WTC11 (cell line): ENCODE measurements around the gene DUS1L. TPM values are rescaled to one million over a fixed set of nuclear protein-coding genes. Genes with fewer than 3 reads are reported as not detected.

Experiments used
- ATAC-seq: fragments of 200-7000 bp; cut with Tn5 transposase; 2 replicates; pipeline ENCODE4 v1.10.0; 2021; ENCODE audit warnings: mild to moderate bottlenecking, moderate library complexity
- CTCF ChIA-PET: fragments of 300-600 bp; sonication (Branson Sonifier 250); formaldehyde crosslinking; loops from one replicate; lab custom pipeline; 2021; ENCODE audit warnings: antibody characterized with exemption; lab: Charles Lee
- POLR2A ChIA-PET: fragments of 350-600 bp; sonication (Branson Sonifier 250); formaldehyde crosslinking; loops from one replicate; lab custom pipeline; 2021; ENCODE audit warnings: antibody characterized with exemption; lab: Charles Lee
- DNase-seq: peaks from one replicate; pipeline ENCODE4 v3.0.0; 2021; ENCODE audit warnings: low spot score
- H3K27ac Mint-ChIP-seq: 2 replicates; pipeline ENCODE4 v1.8.0; 2021; ENCODE audit warnings: mixed read lengths
- H3K27me3 Mint-ChIP-seq: 2 replicates; pipeline ENCODE4 v1.8.0; 2021; ENCODE audit warnings: low read depth, mild to moderate bottlenecking, moderate library complexity, mixed read lengths
- H3K36me3 Mint-ChIP-seq: 2 replicates; pipeline ENCODE4 v1.8.0; 2021; ENCODE audit warnings: mixed read lengths
- H3K4me1 Mint-ChIP-seq: 2 replicates; pipeline ENCODE4 v1.8.0; 2022; ENCODE audit warnings: mixed read lengths
- H3K4me3 Mint-ChIP-seq: 2 replicates; pipeline ENCODE4 v1.8.0; 2021; ENCODE audit warnings: mild to moderate bottlenecking, moderate library complexity, mixed read lengths
- H3K9me3 Mint-ChIP-seq: 2 replicates; pipeline ENCODE4 v1.8.0; 2021; ENCODE audit warnings: mixed read lengths
- CREB1 ChIP-seq: sonication (generic); formaldehyde crosslinking; IDR thresholded peaks from 2 replicates; pipeline ENCODE4 v1.8.0; 2023; ENCODE audit warnings: mild to moderate bottlenecking, missing genetic modification reagents
- E2F1 ChIP-seq: sonication (generic); formaldehyde crosslinking; IDR thresholded peaks from 2 replicates; pipeline ENCODE4 v1.8.0; 2022; ENCODE audit warnings: mild to moderate bottlenecking, missing genetic modification reagents
- FOXP1 ChIP-seq: sonication (generic); formaldehyde crosslinking; IDR thresholded peaks from 2 replicates; pipeline ENCODE4 v1.8.0; 2022; ENCODE audit warnings: missing genetic modification reagents, mild to moderate bottlenecking, moderate library complexity, borderline replicate concordance
- GABPB1 ChIP-seq: sonication (generic); formaldehyde crosslinking; IDR thresholded peaks from 2 replicates; pipeline ENCODE4 v1.8.1; 2023; ENCODE audit warnings: mild to moderate bottlenecking, missing genetic modification reagents
- GTF2I ChIP-seq: fragments of 250-450 bp; sonication (Bioruptor Pico); conservative IDR thresholded peaks from 2 replicates; pipeline ENCODE4 v1.4.0; 2021; ENCODE audit warnings: mild to moderate bottlenecking
- MYBL2 ChIP-seq: sonication (generic); formaldehyde crosslinking; IDR thresholded peaks from 2 replicates; pipeline ENCODE4 v1.8.1; 2023; ENCODE audit warnings: mild to moderate bottlenecking, moderate library complexity, missing genetic modification reagents
- SOX15 ChIP-seq: fragments of 250-450 bp; sonication (Bioruptor Pico); IDR thresholded peaks from 2 replicates; pipeline ENCODE4 v1.9.0; 2021; ENCODE audit warnings: mild to moderate bottlenecking
- SP1 ChIP-seq: sonication (generic); formaldehyde crosslinking; conservative IDR thresholded peaks from 2 replicates; pipeline ENCODE4 v1.8.1; 2022; ENCODE audit warnings: missing genetic modification reagents
- ZNF219 ChIP-seq: sonication (generic); formaldehyde crosslinking; IDR thresholded peaks from 2 replicates; pipeline ENCODE4 v1.8.0; 2023; ENCODE audit warnings: missing genetic modification reagents, mild to moderate bottlenecking, borderline replicate concordance
- ZNF317 ChIP-seq: sonication (generic); formaldehyde crosslinking; IDR thresholded peaks from 2 replicates; pipeline ENCODE4 v1.8.1; 2023; ENCODE audit warnings: low read depth, mild to moderate bottlenecking, moderate library complexity, missing genetic modification reagents, borderline replicate concordance
- ZSCAN18 ChIP-seq: fragments of 250-450 bp; sonication (Bioruptor Pico); IDR thresholded peaks from 2 replicates; pipeline ENCODE4 v2.1.2; 2022; ENCODE audit warnings: mild to moderate bottlenecking, moderate library complexity
- total RNA-seq: library from RNA; stranded (reverse); gene quantifications from 3 replicates; pipeline ENCODE4 v1.2.3, GENCODE V29; 2021
- TF ChIP-seq, protein P1 (sequence below): sonication (generic); formaldehyde crosslinking; IDR thresholded peaks from 2 replicates; pipeline ENCODE4 v1.8.0; 2022; ENCODE audit warnings: mild to moderate bottlenecking, missing genetic modification reagents
- TF ChIP-seq, protein P2 (sequence below): sonication (generic); formaldehyde crosslinking; conservative IDR thresholded peaks from 2 replicates; pipeline ENCODE4 v1.8.1; 2022; ENCODE audit warnings: mild to moderate bottlenecking, missing genetic modification reagents
- TF ChIP-seq, protein P3 (sequence below): sonication (generic); formaldehyde crosslinking; IDR thresholded peaks from 2 replicates; pipeline ENCODE4 v1.8.1; 2023; ENCODE audit warnings: mild to moderate bottlenecking, missing genetic modification reagents
- TF ChIP-seq, protein P4 (sequence below): sonication (generic); formaldehyde crosslinking; IDR thresholded peaks from 2 replicates; pipeline ENCODE4 v1.8.0; 2023; ENCODE audit warnings: missing genetic modification reagents
- TF ChIP-seq, protein P5 (sequence below): sonication (generic); formaldehyde crosslinking; IDR thresholded peaks from 2 replicates; pipeline ENCODE4 v1.8.1; 2023; ENCODE audit warnings: mild to moderate bottlenecking, moderate library complexity, missing genetic modification reagents
- TF ChIP-seq, protein P6 (sequence below): sonication (generic); formaldehyde crosslinking; IDR thresholded peaks from 2 replicates; pipeline ENCODE4 v1.8.0; 2022; ENCODE audit warnings: mild to moderate bottlenecking, missing genetic modification reagents
- TF ChIP-seq, protein P7 (sequence below): sonication (generic); formaldehyde crosslinking; IDR thresholded peaks from 2 replicates; pipeline ENCODE4 v1.8.0; 2022; ENCODE audit warnings: missing genetic modification reagents

Gene DUS1L
- total RNA-seq, 1 experiment from 2014 or later = 120 TPM

- no peak for TF ChIP-seq SP1 (CRISPR knock-in tag)
- TF ChIP-seq E2F1 = no peak
- TF ChIP-seq, protein P1, sequence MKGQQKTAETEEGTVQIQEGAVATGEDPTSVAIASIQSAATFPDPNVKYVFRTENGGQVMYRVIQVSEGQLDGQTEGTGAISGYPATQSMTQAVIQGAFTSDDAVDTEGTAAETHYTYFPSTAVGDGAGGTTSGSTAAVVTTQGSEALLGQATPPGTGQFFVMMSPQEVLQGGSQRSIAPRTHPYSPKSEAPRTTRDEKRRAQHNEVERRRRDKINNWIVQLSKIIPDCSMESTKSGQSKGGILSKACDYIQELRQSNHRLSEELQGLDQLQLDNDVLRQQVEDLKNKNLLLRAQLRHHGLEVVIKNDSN (CRISPR knock-in tag) = no peak
- TF ChIP-seq MYBL2 (CRISPR knock-in tag) = no peak
- TF ChIP-seq, protein P2, sequence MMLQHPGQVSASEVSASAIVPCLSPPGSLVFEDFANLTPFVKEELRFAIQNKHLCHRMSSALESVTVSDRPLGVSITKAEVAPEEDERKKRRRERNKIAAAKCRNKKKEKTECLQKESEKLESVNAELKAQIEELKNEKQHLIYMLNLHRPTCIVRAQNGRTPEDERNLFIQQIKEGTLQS = no peak
- TF ChIP-seq ZSCAN18 (CRISPR knock-in tag) = no peak
- TF ChIP-seq, protein P3, sequence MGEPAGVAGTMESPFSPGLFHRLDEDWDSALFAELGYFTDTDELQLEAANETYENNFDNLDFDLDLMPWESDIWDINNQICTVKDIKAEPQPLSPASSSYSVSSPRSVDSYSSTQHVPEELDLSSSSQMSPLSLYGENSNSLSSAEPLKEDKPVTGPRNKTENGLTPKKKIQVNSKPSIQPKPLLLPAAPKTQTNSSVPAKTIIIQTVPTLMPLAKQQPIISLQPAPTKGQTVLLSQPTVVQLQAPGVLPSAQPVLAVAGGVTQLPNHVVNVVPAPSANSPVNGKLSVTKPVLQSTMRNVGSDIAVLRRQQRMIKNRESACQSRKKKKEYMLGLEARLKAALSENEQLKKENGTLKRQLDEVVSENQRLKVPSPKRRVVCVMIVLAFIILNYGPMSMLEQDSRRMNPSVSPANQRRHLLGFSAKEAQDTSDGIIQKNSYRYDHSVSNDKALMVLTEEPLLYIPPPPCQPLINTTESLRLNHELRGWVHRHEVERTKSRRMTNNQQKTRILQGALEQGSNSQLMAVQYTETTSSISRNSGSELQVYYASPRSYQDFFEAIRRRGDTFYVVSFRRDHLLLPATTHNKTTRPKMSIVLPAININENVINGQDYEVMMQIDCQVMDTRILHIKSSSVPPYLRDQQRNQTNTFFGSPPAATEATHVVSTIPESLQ (CRISPR knock-in tag) = no peak
- no peak for TF ChIP-seq CREB1 (CRISPR knock-in tag)
Observed at GRCh38 chr17:82014432-82014831, 51.2 kb downstream of the DUS1L start (continued).

GRCh38 chr17:82013772-82014321, 51.8 kb downstream of the DUS1L start:
- no peaks in the 10 kb centered on the region for H3K4me1 Mint-ChIP-seq
- ChIA-PET CTCF (interaction anchor here (1.3 to 3.0 kb wide), 2 partner anchors 18 to 46 kb away, joined by 3 to 11 read pairs; no protein-coding TSS in a partner anchor), POLR2A (no interaction called here)
- no peaks in the 10 kb centered on the region; the same call in 1 of the 2 replicates for H3K36me3 Mint-ChIP-seq
- no peaks in the 10 kb centered on the region for H3K27me3 Mint-ChIP-seq
- DNase-seq (no peak), ATAC-seq (no peak)
- no peak overlapping the region for H3K4me3 Mint-ChIP-seq
- no peak overlapping the region for H3K27ac Mint-ChIP-seq
- no peaks in the 10 kb centered on the region for H3K9me3 Mint-ChIP-seq
- TF ChIP-seq GTF2I (no peak), GABPB1 (no peak), FOXP1 (no peak), ZNF317 (CRISPR knock-in tag) (no peak), SOX15 (CRISPR knock-in tag) (no peak)
- TF ChIP-seq, protein P4, sequence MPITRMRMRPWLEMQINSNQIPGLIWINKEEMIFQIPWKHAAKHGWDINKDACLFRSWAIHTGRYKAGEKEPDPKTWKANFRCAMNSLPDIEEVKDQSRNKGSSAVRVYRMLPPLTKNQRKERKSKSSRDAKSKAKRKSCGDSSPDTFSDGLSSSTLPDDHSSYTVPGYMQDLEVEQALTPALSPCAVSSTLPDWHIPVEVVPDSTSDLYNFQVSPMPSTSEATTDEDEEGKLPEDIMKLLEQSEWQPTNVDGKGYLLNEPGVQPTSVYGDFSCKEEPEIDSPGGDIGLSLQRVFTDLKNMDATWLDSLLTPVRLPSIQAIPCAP = no peak
- TF ChIP-seq, protein P5, sequence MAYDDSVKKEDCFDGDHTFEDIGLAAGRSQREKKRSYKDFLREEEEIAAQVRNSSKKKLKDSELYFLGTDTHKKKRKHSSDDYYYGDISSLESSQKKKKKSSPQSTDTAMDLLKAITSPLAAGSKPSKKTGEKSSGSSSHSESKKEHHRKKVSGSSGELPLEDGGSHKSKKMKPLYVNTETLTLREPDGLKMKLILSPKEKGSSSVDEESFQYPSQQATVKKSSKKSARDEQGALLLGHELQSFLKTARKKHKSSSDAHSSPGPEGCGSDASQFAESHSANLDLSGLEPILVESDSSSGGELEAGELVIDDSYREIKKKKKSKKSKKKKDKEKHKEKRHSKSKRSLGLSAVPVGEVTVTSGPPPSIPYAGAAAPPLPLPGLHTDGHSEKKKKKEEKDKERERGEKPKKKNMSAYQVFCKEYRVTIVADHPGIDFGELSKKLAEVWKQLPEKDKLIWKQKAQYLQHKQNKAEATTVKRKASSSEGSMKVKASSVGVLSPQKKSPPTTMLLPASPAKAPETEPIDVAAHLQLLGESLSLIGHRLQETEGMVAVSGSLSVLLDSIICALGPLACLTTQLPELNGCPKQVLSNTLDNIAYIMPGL = no peak

DNA sequence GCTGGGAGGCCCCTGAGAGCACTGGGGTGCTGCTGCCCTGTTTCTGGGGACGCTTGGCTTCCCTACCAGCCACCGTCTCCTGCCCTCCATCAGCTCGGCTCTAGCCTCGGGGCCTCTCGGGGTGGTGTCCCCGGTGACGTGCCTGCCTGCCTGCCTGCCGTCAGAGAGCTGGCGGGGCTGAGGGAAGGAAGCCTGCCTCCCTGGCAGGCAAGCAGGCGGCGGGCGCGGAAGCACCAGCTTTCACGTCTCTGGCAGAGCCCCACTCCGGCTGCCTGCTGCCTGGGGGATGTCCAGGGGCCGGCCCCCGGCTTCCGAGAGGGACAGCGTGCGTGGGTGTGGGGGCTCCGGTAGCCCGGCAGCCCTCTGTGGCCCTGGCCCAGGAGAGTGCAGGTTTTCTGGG, 52.3 kb downstream of the DUS1L start:
- no peak for DNase-seq
- no peak for ATAC-seq
- H3K36me3 Mint-ChIP-seq = no peaks in the 10 kb centered on the region
- TF ChIP-seq, protein P5 = no peak
- TF ChIP-seq FOXP1 (no peak), ZNF219 (no peak)
- TF ChIP-seq, protein P6, sequence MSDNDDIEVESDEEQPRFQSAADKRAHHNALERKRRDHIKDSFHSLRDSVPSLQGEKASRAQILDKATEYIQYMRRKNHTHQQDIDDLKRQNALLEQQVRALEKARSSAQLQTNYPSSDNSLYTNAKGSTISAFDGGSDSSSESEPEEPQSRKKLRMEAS (CRISPR knock-in tag) = no peak
- TF ChIP-seq, protein P7, sequence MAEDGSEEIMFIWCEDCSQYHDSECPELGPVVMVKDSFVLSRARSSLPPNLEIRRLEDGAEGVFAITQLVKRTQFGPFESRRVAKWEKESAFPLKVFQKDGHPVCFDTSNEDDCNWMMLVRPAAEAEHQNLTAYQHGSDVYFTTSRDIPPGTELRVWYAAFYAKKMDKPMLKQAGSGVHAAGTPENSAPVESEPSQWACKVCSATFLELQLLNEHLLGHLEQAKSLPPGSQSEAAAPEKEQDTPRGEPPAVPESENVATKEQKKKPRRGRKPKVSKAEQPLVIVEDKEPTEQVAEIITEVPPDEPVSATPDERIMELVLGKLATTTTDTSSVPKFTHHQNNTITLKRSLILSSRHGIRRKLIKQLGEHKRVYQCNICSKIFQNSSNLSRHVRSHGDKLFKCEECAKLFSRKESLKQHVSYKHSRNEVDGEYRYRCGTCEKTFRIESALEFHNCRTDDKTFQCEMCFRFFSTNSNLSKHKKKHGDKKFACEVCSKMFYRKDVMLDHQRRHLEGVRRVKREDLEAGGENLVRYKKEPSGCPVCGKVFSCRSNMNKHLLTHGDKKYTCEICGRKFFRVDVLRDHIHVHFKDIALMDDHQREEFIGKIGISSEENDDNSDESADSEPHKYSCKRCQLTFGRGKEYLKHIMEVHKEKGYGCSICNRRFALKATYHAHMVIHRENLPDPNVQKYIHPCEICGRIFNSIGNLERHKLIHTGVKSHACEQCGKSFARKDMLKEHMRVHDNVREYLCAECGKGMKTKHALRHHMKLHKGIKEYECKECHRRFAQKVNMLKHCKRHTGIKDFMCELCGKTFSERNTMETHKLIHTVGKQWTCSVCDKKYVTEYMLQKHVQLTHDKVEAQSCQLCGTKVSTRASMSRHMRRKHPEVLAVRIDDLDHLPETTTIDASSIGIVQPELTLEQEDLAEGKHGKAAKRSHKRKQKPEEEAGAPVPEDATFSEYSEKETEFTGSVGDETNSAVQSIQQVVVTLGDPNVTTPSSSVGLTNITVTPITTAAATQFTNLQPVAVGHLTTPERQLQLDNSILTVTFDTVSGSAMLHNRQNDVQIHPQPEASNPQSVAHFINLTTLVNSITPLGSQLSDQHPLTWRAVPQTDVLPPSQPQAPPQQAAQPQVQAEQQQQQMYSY (CRISPR knock-in tag) = no peak
- TF ChIP-seq, all 79 proteins: peak for 0
- CTCF ChIA-PET = interaction anchor here (0.6 to 3.0 kb wide), 5 partner anchors 9 to 46 kb away, joined by 3 to 11 read pairs (median 4); partner anchors contain the start of genes CENPX, LRRC45 and RAC3
- Mint-ChIP-seq H3K9me3 (no peaks in the 10 kb centered on the region), H3K4me3 (no peak overlapping the region), H3K27me3 (no peaks in the 10 kb centered on the region), H3K4me1 (no peaks in the 10 kb centered on the region), H3K27ac (no peak overlapping the region)
- POLR2A ChIA-PET = no interaction called here
